GM12891 (cell line): ENCODE measurements around the gene MAZ.
A peak's percentile ranks its signal among the peaks of the same experiment; 100 is the strongest.

Experiments
- POLR2A ChIP-seq: IDR thresholded peaks from 2 replicates; pipeline ENCODE4 v1.6.1; 2011; ENCODE audit warnings: low read depth, low read length, control low read depth
- POLR2AphosphoS5 ChIP-seq: IDR thresholded peaks from 2 replicates; pipeline ENCODE4 v1.6.1; 2011; ENCODE audit warnings: low read depth, low read length, control low read depth

DNA sequence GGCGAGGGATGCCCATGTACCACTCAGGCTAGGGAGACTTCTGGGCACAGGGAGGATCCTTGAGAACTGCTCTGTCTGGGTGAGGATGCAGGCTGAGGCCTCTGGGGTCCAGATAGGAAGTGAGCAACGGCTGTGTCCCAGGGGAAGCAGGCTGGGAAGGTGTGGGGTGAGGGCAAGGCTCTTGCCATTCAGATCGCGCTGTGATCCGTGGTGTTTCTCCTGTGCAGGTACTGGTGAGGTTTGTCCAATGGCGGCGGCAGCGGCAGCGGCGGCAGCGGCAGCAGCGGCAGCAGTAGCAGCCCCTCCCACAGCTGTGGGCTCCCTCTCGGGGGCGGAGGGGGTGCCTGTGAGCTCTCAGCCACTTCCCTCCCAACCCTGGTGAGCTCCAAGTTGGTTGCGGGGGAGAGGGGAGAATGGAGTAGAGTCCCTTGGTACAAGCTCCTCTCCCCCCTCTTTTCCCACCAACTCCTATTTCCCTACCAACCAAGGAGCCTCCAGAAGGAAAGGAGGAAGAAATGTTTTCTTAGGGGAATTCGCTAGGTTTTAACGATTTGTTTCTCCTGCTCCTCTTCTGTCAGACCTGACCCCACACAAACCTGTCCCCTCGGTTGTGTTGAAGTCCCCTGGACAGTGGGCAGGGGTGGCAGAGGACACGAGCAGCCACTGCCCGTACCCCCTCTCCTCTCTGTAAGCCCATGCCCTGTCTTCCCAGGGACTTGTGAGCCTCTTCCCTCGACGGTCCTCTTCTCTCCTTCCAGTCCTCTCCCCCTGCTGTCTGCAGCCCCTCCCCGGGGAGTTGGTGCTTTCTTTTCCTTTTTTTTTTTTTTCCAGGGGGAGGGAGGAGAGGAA lies 3.7 kb downstream of the MAZ start:
- TF ChIP-seq POLR2AphosphoS5 (peak; percentile 27; the same call in 1 of the 2 replicates), POLR2A (no peak)
